Left cardiac atrium (tissue), 4 donors: Measurements from ENCODE around the gene WDPCP. TPM values are rescaled to one million over a fixed set of nuclear protein-coding genes. Genes with fewer than 3 reads are reported as not detected.
"Not testable (repeated sequence)": the region's sequence is repeated elsewhere in the genome, so short reads cannot be mapped to it uniquely, and the experiment has no call there.

Experiments
- ATAC-seq, 2 donors: fragments of 200-7000 bp; cut with Tn5 transposase; one replicate each; pipeline ENCODE4 v1.9.1; 2020; ENCODE audit warnings: mild to moderate bottlenecking in 2 of 2, moderate library complexity in 2 of 2
- DNase-seq: peaks from one replicate; pipeline ENCODE4 v3.0.0-alpha.2; 2020
- intact Hi-C, 2 donors: fragments of 100-400 bp; cut with DNase I; formaldehyde crosslinking; loops; one replicate each; pipeline versions ENCODE4 v1.14.1 to v1.15.1; 2022 to 2023
- total RNA-seq, 2 donors: library from RNA; stranded (reverse); fragmentation: NEBNext Ultra II Directional; extraction: Animal tissue kit (Norgen Biotek cat#: 25700); gene quantifications; one replicate each; pipeline ENCODE4 v1.2.1, GENCODE V29; 2021
- donor health status: DM: no; HTN: yes; CAD: no.
- donor health status: DM: no; HTN: yes; CAD: no; lungs with severe emphysema.
- donor health status: DM: yes; HTN: yes; CAD: no.
- donor health status: Dilated cardiomyopathy.

The WDPCP gene
- total RNA-seq, 2 donors from 2014 or later: 12.4 to 13.9 TPM

GRCh38 chr2:63323662-63324061, 264.6 kb downstream of the WDPCP start:
- ATAC-seq, DNase-seq, intact Hi-C loops: not testable (repeated sequence)

- intact Hi-C loops, ATAC-seq: not testable (repeated sequence)
Measured at GRCh38 chr2:63321973-63322372, 266.3 kb downstream of the WDPCP start.

GRCh38 chr2:63320669-63321068, 267.6 kb downstream of the WDPCP start:
- intact Hi-C loops: no loop called here
- no peak for DNase-seq
- no peak for ATAC-seq

More at GRCh38 chr2:63321973-63322372, 266.3 kb downstream of the WDPCP start:
- DNase-seq: not testable (repeated sequence)

GRCh38 chr2:63310614-63311013, 277.7 kb downstream of the WDPCP start:
- no peak for DNase-seq
- ATAC-seq: no peak
- intact Hi-C loops: no loop called here

GRCh38 chr2:63301481-63301880, 286.8 kb downstream of the WDPCP start:
- intact Hi-C loops: no loop called here
- ATAC-seq: no peak
- DNase-seq: no peak

- DNase-seq (no peak), ATAC-seq (no peak)
- intact Hi-C loops: no loop called here
Measured at GRCh38 chr2:63300835-63301234, 287.4 kb downstream of the WDPCP start.

DNA sequence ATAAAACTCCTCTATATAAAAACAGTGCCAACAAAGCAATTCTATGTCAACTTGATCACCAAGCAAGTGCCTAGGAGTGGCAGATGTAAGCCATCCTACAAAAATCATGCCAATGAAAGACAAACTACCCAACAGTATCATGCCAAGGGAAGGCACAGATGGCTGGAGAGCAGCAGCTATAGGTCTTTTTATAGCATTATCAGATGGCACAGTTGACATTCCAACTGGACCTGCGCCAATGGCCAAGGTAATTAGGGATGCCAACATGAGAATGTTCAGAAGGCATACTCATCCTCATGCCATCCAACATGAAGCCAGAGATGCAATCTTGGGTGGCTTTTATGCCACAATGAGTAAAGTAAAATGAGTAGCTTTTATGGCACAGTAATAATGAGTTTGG, 300.3 kb downstream of the WDPCP start:
- intact Hi-C loops: no loop called here
- ATAC-seq: no peak
- no peak for DNase-seq

DNA sequence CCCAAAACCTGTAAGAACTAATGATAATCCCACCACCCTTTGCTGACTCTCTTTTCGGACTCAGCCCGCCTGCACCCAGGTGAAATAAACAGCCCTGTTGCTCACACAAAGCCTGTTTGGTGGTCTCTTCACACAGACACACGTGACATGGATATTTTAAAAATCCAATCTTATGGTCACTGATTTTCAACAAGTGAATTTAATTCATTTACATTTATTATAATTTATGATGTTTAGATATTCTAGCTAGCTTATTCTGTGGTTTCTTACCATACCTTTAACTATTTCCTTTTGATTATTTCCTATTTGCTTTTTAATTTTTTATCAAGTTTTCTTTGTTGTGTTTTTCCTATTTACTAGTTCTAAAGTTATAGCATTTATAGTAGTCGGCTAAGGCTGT, 301.8 kb downstream of the WDPCP start:
- ATAC-seq, DNase-seq, intact Hi-C loops: not testable (repeated sequence)

DNA sequence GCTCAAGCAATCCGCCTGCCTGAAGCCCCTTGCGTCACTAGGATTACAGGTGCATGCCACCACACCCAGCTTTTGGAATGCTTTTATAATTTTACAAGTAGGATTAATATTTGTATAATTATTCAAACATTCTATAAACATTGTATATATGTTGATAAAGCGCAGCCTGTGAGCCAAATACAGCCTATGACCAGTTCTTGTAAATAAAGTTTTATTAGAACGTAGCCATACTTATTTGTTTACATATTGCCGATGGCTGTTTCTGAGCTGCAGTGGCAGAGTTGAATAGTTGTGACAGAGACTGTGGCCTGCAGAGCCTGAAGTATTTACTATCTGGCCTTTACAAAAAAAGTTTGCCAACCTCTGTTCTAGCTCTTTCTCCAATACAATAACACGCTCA, 305.0 kb downstream of the WDPCP start:
- intact Hi-C loops: no loop called here
- ATAC-seq (no peak), DNase-seq (no peak)

- intact Hi-C loops: no loop called here
- no peak for DNase-seq
- no peak for ATAC-seq
Measured at GRCh38 chr2:63272560-63272959, 315.7 kb downstream of the WDPCP start.

- intact Hi-C loops: no loop called here
- ATAC-seq: no peak
Measured at GRCh38 chr2:63270717-63271116, 317.6 kb downstream of the WDPCP start.

GRCh38 chr2:63268946-63269345, 319.3 kb downstream of the WDPCP start:
- DNase-seq: no peak
- no peak for ATAC-seq
- intact Hi-C loops: no loop called here

More at GRCh38 chr2:63270717-63271116, 317.6 kb downstream of the WDPCP start:
- DNase-seq: no peak

GRCh38 chr2:63261137-63261621, 327.1 kb downstream of the WDPCP start:
- intact Hi-C loops: no loop called here
- ATAC-seq (no peak), DNase-seq (no peak)

DNA sequence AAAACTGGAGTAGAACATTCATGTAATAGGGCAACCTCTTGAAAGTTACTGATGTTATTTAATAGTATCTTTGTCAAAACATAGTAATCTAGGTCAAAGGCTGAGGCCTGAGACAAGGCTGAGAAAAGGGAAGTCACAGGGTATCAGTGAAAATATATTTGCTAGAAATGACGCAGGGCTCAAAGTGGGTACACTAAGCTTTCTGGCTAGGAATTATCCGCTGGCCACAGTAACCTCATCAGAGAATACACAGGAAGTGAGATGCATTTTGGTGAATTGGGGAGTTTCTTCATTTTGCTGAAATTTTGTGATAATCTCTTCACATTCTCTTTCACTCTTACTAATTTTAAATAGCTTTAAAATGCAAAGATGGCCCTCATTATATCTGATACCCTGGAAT, 330.8 kb downstream of the WDPCP start:
- ATAC-seq (no peak), DNase-seq (no peak)
- intact Hi-C loops: no loop called here

DNA sequence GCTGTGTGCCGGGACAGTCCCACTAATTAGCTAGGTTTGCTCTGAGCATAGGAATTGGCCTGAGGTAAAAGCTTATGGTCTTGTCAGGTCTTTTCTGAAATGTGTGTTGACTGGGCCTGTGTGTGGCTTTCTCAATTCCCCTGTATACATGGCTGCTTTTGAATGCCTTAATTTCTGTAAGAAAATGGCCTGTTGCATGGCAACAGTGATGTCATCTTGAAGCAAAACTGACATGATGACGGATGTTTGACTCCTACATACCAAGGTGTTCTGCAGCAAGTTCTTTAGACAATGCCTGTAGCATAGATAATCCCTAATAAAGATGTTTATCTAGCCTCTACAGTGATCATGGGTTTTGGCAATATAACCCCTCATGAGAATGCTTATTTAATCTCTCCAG, 339.1 kb downstream of the WDPCP start:
- DNase-seq: no peak
- intact Hi-C loops: no loop called here
- ATAC-seq: no peak

DNA sequence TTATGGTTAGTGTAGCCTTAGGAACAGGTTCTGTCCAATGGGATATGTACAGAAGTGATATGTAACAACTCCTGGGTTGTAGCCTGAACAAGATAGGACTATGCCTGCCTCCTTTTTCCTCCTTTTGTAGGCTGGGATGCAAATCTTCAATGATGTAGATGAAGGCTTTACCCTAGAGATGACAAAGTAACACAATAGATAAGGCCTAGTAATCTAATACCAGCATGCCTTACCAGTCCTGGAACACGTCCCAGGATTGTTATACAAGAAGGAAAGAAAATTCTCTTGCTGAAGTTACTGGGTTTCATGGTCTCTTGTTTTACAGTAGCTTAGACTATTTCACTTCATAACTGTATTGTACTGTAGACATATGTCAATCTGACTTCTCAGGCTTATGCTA, 345.5 kb downstream of the WDPCP start:
- ATAC-seq: no peak
- intact Hi-C loops: no loop called here

GRCh38 chr2:63225964-63226686, 362.2 kb downstream of the WDPCP start:
- intact Hi-C loops: no loop called here
- no peak for ATAC-seq

More for the DNA sequence above, 345.5 kb downstream of the WDPCP start:
- DNase-seq: no peak

GRCh38 chr2:63218800-63219526, 369.3 kb downstream of the WDPCP start:
- intact Hi-C loops: no loop called here
- ATAC-seq: no peak
- no peak for DNase-seq

More at GRCh38 chr2:63225964-63226686, 362.2 kb downstream of the WDPCP start:
- no peak for DNase-seq

DNA sequence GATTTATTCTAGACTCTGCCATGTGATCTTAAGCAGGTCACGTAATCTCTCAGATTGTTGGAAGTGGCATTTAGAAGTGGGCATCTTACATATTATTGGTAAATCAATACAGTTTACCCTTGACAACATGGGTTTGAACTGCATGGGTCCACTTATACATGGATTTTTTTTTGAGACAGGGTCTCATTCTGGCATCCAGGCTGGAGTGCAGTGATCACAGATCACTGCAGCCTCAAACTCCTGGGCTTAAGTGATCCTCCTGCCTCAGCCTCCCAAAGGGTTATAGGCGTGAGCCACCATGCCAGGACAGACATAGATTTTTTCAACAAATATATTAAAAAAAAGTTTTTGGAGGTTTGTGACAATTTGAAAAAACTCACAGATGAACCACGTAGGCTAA, 393.0 kb downstream of the WDPCP start:
- ATAC-seq: no peak
- no peak for DNase-seq
- intact Hi-C loops: no loop called here

DNA sequence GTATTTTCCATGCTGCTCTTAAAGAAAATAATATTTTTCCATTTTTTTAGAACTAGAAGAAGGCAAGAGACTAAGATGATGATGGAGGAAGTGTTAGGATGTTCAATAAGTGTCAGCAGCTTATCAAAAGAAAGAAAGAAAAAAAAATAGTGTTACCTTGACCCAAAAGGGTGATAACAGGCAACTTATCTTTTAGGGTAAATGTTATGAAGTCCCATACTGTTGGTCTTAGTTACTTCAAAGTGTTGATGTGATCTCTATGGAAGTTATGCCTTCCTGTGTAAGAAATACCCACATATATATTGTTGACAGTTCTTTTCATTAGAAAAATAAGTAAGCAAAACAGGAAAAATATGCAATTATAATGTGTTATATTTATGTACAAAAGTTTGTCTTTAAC, 394.1 kb downstream of the WDPCP start:
- ATAC-seq (no peak), DNase-seq (no peak)
- intact Hi-C loops: no loop called here
